Uterus (tissue), 2 donors: ENCODE data around the gene CAPG.
"Not testable (repeated sequence)": the region's sequence is repeated elsewhere in the genome, so short reads cannot be mapped to it uniquely, and the experiment has no call there.

Experiments used
- POLR2A ChIP-seq, 2 donors: fragments of 450-650 bp; IDR thresholded peaks; one replicate each; pipeline ENCODE4 v1.6.1; 2016; ENCODE audit warnings: antibody characterized with exemption in 2 of 2, mild to moderate bottlenecking in 1 of 2, moderate library complexity in 1 of 2
- TF ChIP-seq, protein P1 (sequence below), 4 experiments: fragments of 200-600 bp in 2 of 4; fragments of 450-650 bp in 2 of 4; sonication (generic) in 2 of 4; IDR thresholded peaks; one replicate each; pipeline ENCODE4 v1.5.1; 2016 to 2019; ENCODE audit warnings: antibody characterized with exemption in 4 of 4, mild to moderate bottlenecking in 2 of 4, moderate library complexity in 1 of 4

DNA sequence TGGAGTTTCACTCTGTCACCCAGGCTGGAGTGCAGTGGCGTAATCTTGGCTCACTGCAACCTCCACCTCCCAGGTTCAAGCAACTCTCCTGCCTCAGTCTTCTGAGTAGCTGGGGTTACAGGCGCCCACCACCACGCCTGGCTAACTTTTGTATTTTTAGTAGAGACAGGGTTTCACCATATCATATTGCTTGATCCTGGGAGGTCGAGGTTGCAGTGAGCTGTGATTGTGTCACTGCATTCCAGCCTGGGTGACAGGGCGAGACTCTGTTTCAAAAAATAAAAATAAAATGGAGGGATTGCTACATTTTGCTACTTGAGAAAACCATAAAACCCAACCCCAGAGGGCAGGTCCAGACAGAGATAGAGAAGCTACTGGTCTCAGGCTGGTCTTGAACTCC is 27.0 kb downstream of the CAPG start:
- TF ChIP-seq, protein P1, sequence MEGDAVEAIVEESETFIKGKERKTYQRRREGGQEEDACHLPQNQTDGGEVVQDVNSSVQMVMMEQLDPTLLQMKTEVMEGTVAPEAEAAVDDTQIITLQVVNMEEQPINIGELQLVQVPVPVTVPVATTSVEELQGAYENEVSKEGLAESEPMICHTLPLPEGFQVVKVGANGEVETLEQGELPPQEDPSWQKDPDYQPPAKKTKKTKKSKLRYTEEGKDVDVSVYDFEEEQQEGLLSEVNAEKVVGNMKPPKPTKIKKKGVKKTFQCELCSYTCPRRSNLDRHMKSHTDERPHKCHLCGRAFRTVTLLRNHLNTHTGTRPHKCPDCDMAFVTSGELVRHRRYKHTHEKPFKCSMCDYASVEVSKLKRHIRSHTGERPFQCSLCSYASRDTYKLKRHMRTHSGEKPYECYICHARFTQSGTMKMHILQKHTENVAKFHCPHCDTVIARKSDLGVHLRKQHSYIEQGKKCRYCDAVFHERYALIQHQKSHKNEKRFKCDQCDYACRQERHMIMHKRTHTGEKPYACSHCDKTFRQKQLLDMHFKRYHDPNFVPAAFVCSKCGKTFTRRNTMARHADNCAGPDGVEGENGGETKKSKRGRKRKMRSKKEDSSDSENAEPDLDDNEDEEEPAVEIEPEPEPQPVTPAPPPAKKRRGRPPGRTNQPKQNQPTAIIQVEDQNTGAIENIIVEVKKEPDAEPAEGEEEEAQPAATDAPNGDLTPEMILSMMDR (IDR thresholded peaks at IDR 0.05): not testable (repeated sequence)
- TF ChIP-seq POLR2A (IDR thresholded peaks at IDR 0.05): not testable (repeated sequence)
